ENCODE results near the gene SIGLEC14. TPM values are rescaled to one million over a fixed set of nuclear protein-coding genes. Genes with fewer than 3 reads are reported as not detected.

SIGLEC14 gene
- total RNA-seq, 1 experiment from 2014 or later: not detected

- Histone ChIP-seq H3K27ac (no peak overlapping the region), H2AFZ (no peak overlapping the region), H3K27me3 (ENCODE audit: insufficient read depth, low read depth) (peaks cover 36% of the 10 kb centered on the region), H3K79me2 (ENCODE audit: low read depth) (no peaks in the 10 kb centered on the region), H3F3A (ENCODE audit: insufficient read depth, low read depth) (no peaks in the 10 kb centered on the region; the same call in 1 of the 2 replicates), H3K9me2 (ENCODE audit: insufficient read depth) (no peaks in the 10 kb centered on the region), H3K9me3 (ENCODE audit: insufficient read depth, low read depth) (no peaks in the 10 kb centered on the region), H3K36me3 (ENCODE audit: low read depth) (no peaks in the 10 kb centered on the region), H4K20me1 (ENCODE audit: insufficient read depth) (0 out of 2 replicates have a peak, but pooled peaks cover 4% of the 10 kb centered on the region), H3K4me2 (no peak overlapping the region), H3K4me1 (replicated peaks; ENCODE audit: insufficient read depth) (no peaks in the 10 kb centered on the region), H3K4me3 (no peak overlapping the region)
- BruUV-seq (replicated peaks): no TSS peak
- CTCF ChIA-PET: no interaction called here
- no peak for DNase-seq
- TF ChIP-seq EZH2 (IDR thresholded peaks at IDR 0.05; ENCODE audit: low read depth) (no peak), CTCF (conservative IDR thresholded peaks at IDR 0.05) (peak; percentile 71)
- POLR2A ChIA-PET (ENCODE audit: unreplicated experiment): no interaction called here
- intact Hi-C loops (cut with micrococcal nuclease; ENCODE audit: unreplicated experiment): loop anchor here (10.0 kb wide), 1 partner anchor 110 kb away; no protein-coding TSS in a partner anchor
Observed at GRCh38 chr19:51664997-51665396, 18.4 kb upstream of the SIGLEC14 start.

- ChIA-PET POLR2A (ENCODE audit: unreplicated experiment) (no interaction called here), CTCF (no interaction called here)
- no peak for DNase-seq
- H3K27me3 ChIP-seq (ENCODE audit: insufficient read depth, low read depth): peaks cover 44% of the 10 kb centered on the region
- H3K4me2 ChIP-seq: no peak overlapping the region
- H3K4me1 ChIP-seq (replicated peaks; ENCODE audit: insufficient read depth): no peaks in the 10 kb centered on the region
- BruUV-seq (replicated peaks): no TSS peak
- H3K9me2 ChIP-seq (ENCODE audit: insufficient read depth): no peaks in the 10 kb centered on the region
- H3K4me3 ChIP-seq: no peak overlapping the region
- H3K79me2 ChIP-seq (ENCODE audit: low read depth): no peaks in the 10 kb centered on the region
- TF ChIP-seq EZH2 (IDR thresholded peaks at IDR 0.05; ENCODE audit: low read depth): no peak
- TF ChIP-seq CTCF (conservative IDR thresholded peaks at IDR 0.05): no peak
- no peak overlapping the region for H2AFZ ChIP-seq
- no peaks in the 10 kb centered on the region for H3K36me3 ChIP-seq (ENCODE audit: low read depth)
- H3K9me3 ChIP-seq (ENCODE audit: insufficient read depth, low read depth): no peaks in the 10 kb centered on the region
- 0 out of 2 replicates have a peak, but pooled peaks cover 4% of the 10 kb centered on the region for H4K20me1 ChIP-seq (ENCODE audit: insufficient read depth)
- intact Hi-C loops (cut with micrococcal nuclease; ENCODE audit: unreplicated experiment): loop anchor here (10.0 kb wide), 1 partner anchor 111 kb away; no protein-coding TSS in a partner anchor
- H3F3A ChIP-seq (ENCODE audit: insufficient read depth, low read depth): no peaks in the 10 kb centered on the region; the same call in 1 of the 2 replicates
- H3K27ac ChIP-seq: no peak overlapping the region
Observed at GRCh38 chr19:51664131-51664530, 17.5 kb upstream of the SIGLEC14 start.

- H3K9me3 ChIP-seq (ENCODE audit: insufficient read depth, low read depth): no peaks in the 10 kb centered on the region
- H3K4me3 ChIP-seq: no peak overlapping the region
- CTCF ChIA-PET: no interaction called here
- no peaks in the 10 kb centered on the region; the same call in 1 of the 2 replicates for H3F3A ChIP-seq (ENCODE audit: insufficient read depth, low read depth)
- H3K27me3 ChIP-seq (ENCODE audit: insufficient read depth, low read depth): peaks cover 47% of the 10 kb centered on the region
- H2AFZ ChIP-seq: no peak overlapping the region
- BruUV-seq (replicated peaks): no TSS peak
- no peaks in the 10 kb centered on the region for H3K9me2 ChIP-seq (ENCODE audit: insufficient read depth)
- POLR2A ChIA-PET (ENCODE audit: unreplicated experiment): no interaction called here
- no peaks in the 10 kb centered on the region for H3K4me1 ChIP-seq (replicated peaks; ENCODE audit: insufficient read depth)
- no peaks in the 10 kb centered on the region for H3K36me3 ChIP-seq (ENCODE audit: low read depth)
- intact Hi-C loops (cut with micrococcal nuclease; ENCODE audit: unreplicated experiment): loop anchor here (10.0 kb wide), 1 partner anchor 111 kb away; no protein-coding TSS in a partner anchor
- no peak overlapping the region for H3K4me2 ChIP-seq
- H3K27ac ChIP-seq: no peak overlapping the region
- 0 out of 2 replicates have a peak, but pooled peaks cover 4% of the 10 kb centered on the region for H4K20me1 ChIP-seq (ENCODE audit: insufficient read depth)
- TF ChIP-seq EZH2 (IDR thresholded peaks at IDR 0.05; ENCODE audit: low read depth) (no peak), CTCF (conservative IDR thresholded peaks at IDR 0.05) (no peak)
- DNase-seq: no peak
- H3K79me2 ChIP-seq (ENCODE audit: low read depth): no peaks in the 10 kb centered on the region
Observed at GRCh38 chr19:51663650-51664049, 17.0 kb upstream of the SIGLEC14 start.

All from PC-9 (cell line).